HepG2 (cell line): ENCODE data around the gene ACRBP. TPM values are rescaled to one million over a fixed set of nuclear protein-coding genes. Genes with fewer than 3 reads are reported as not detected.

Source experiments
- DPF2 ChIP-seq: sonication (generic); formaldehyde crosslinking; IDR thresholded peaks from 2 replicates; pipeline ENCODE4 v1.4.0; 2020; ENCODE audit warnings: mild to moderate bottlenecking, low read depth, missing genetic modification reagents, borderline replicate concordance
- EED ChIP-seq: sonication (generic); formaldehyde crosslinking; IDR thresholded peaks from 2 replicates; pipeline ENCODE4 v1.5.0; 2020; ENCODE audit warnings: mild to moderate bottlenecking, missing genetic modification reagents
- EZH2 ChIP-seq: conservative IDR thresholded peaks from 2 replicates; pipeline ENCODE4 v1.6.1; 2012; ENCODE audit warnings: mild to moderate bottlenecking, low read depth, low read length, moderate library complexity
- GPN1 ChIP-seq: sonication (generic); formaldehyde crosslinking; IDR thresholded peaks from 2 replicates; pipeline ENCODE4 v1.5.1; 2020; ENCODE audit warnings: missing genetic modification reagents, borderline replicate concordance
- HES4 ChIP-seq: sonication (generic); formaldehyde crosslinking; IDR thresholded peaks from 2 replicates; pipeline ENCODE4 v1.9.0; 2021; ENCODE audit warnings: mild to moderate bottlenecking, missing genetic modification reagents, borderline replicate concordance
- KDM6A ChIP-seq: IDR thresholded peaks from 2 replicates; pipeline ENCODE4 v1.6.1; 2016; ENCODE audit warnings: low read depth
- MYPOP ChIP-seq: sonication (generic); formaldehyde crosslinking; IDR thresholded peaks from 2 replicates; pipeline ENCODE4 v1.8.1; 2023; ENCODE audit warnings: mild to moderate bottlenecking, moderate library complexity, missing genetic modification reagents
- NCOA2 ChIP-seq: sonication (generic); formaldehyde crosslinking; IDR thresholded peaks from 2 replicates; pipeline ENCODE4 v1.8.0; 2022; ENCODE audit warnings: inconsistent platforms
- NFATC3 ChIP-seq: sonication (generic); formaldehyde crosslinking; IDR thresholded peaks from 2 replicates; pipeline ENCODE4 v1.5.1; 2020; ENCODE audit warnings: mild to moderate bottlenecking, missing genetic modification reagents
- NR2F2 ChIP-seq: IDR thresholded peaks from 2 replicates; pipeline ENCODE4 v1.6.1; 2012; ENCODE audit warnings: low read depth, inconsistent platforms, borderline replicate concordance
- NRL ChIP-seq: sonication (generic); formaldehyde crosslinking; IDR thresholded peaks from 2 replicates; pipeline ENCODE4 v1.5.0; 2020; ENCODE audit warnings: missing genetic modification reagents, mild to moderate bottlenecking, moderate library complexity, borderline replicate concordance
- ONECUT2 ChIP-seq: sonication (generic); formaldehyde crosslinking; IDR thresholded peaks from 2 replicates; pipeline ENCODE4 v1.4.0; 2020; ENCODE audit warnings: missing genetic modification reagents
- TARDBP ChIP-seq: sonication (generic); formaldehyde crosslinking; IDR thresholded peaks from 2 replicates; pipeline ENCODE4 v1.8.0; 2022; ENCODE audit warnings: mild to moderate bottlenecking, missing genetic modification reagents
- WIZ ChIP-seq: sonication (generic); formaldehyde crosslinking; IDR thresholded peaks from 2 replicates; pipeline ENCODE4 v1.5.1; 2020; ENCODE audit warnings: mild to moderate bottlenecking, missing genetic modification reagents
- ZBTB38 ChIP-seq: sonication (generic); formaldehyde crosslinking; IDR thresholded peaks from 2 replicates; pipeline ENCODE4 v1.5.1; 2020; ENCODE audit warnings: mild to moderate bottlenecking, missing genetic modification reagents
- ZBTB46 ChIP-seq: sonication (generic); formaldehyde crosslinking; IDR thresholded peaks from 2 replicates; pipeline ENCODE4 v1.4.0; 2020; ENCODE audit warnings: mild to moderate bottlenecking, missing genetic modification reagents, borderline replicate concordance
- ZFP1 ChIP-seq: IDR thresholded peaks from 2 replicates; pipeline ENCODE4 v1.6.1; 2016
- ZHX1 ChIP-seq: sonication (generic); formaldehyde crosslinking; IDR thresholded peaks from 2 replicates; pipeline ENCODE4 v1.8.1; 2022; ENCODE audit warnings: low read depth, mild to moderate bottlenecking, missing genetic modification reagents
- ZNF20 ChIP-seq: sonication (generic); formaldehyde crosslinking; IDR thresholded peaks from 2 replicates; pipeline ENCODE4 v1.4.0; 2020; ENCODE audit warnings: mild to moderate bottlenecking, moderate library complexity, missing genetic modification reagents
- ZNF337 ChIP-seq: sonication (generic); formaldehyde crosslinking; IDR thresholded peaks from 2 replicates; pipeline ENCODE4 v1.5.1; 2020; ENCODE audit warnings: missing genetic modification reagents, low read depth, mild to moderate bottlenecking, borderline replicate concordance
- ZNF589 ChIP-seq: sonication (generic); formaldehyde crosslinking; conservative IDR thresholded peaks from 2 replicates; pipeline ENCODE4 v1.8.0; 2022; ENCODE audit warnings: mild to moderate bottlenecking, moderate library complexity, missing genetic modification reagents
- ZNF678 ChIP-seq: sonication (generic); formaldehyde crosslinking; IDR thresholded peaks from 2 replicates; pipeline ENCODE4 v1.4.0; 2020; ENCODE audit warnings: mild to moderate bottlenecking, missing genetic modification reagents
- ZSCAN12 ChIP-seq: sonication (generic); formaldehyde crosslinking; IDR thresholded peaks from 2 replicates; pipeline ENCODE4 v1.9.0; 2021; ENCODE audit warnings: mild to moderate bottlenecking, missing genetic modification reagents
- polyA plus RNA-seq, 8 experiments: library from polyadenylated mRNA; depleted of rRNA in 3 of 8; stranded (reverse) in 7 of 8; unstranded in 1 of 8; fragments of >200 nt; fragmentation: Illumina TruSeq in 4 of 8; extraction: Trizol in 4 of 8; gene quantifications; 2 replicates each; pipeline versions ENCODE4 v1.2.1 to v1.2.3, GENCODE V29; 2011 to 2016; ENCODE audit warnings: low read depth in 4 of 8, missing spikeins in 1 of 8, mixed read lengths in 1 of 8; ENCODE audit not compliant: insufficient read depth in 1 of 8
- total RNA-seq, 5 experiments: library from RNA; depleted of rRNA; stranded (reverse); fragments of >200 nt; fragmentation: Illumina TruSeq; extraction: Trizol; gene quantifications; 2 replicates each; pipeline ENCODE4 v1.2.3, GENCODE V29; 2016; ENCODE audit warnings: low read depth in 1 of 5
- TF ChIP-seq, protein P1 (sequence below): sonication (generic); formaldehyde crosslinking; IDR thresholded peaks from 2 replicates; pipeline ENCODE4 v1.4.0; 2020; ENCODE audit warnings: low read depth, mild to moderate bottlenecking, missing genetic modification reagents

The ACRBP gene
- total and polyA plus RNA-seq, 2 of the 13 experiments (the other 11 are each of a cell fraction or from before 2014, with no cell fraction given) = 0.46 TPM; not detected in 1

DNA sequence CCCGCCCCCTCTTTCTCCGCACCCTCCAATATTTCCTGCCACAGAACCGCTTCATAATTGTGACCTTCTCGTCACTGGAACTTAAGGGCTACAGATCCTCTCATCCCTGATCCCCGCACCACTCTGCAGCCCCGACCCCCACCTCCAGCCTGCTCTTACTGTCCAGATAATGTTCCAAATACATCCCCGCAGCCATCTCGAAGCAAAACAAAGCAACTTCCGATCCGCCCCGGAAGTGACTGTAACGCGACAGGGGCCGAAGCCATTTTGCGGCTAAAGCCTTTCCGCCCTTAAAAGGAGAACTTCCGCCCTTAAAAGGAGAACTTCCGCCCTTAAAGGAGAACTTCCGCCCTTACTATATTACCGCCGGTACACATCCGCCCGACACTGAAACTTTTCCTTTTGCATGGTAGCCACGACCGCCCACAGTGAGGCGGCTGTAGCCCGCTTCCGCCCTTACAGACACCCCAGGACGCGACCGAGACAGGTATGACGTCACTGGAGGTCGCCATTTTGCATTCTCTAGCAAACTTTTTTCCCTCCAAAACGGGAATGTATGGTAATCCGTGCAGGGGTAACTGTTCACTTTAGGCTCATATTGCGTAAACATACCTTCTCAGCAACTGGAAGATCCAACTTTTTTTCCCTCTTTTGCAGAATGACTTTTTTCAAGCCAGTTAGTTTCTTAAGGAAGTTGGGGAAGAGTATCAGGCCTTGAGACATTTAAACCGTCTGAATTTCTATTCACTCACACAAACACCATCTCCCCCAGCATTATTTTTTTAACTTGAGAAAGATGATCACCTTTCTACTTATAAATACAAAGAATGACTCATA, 15.9 kb upstream of the ACRBP start, which contains the start of gene ING4 (continued):
- TF ChIP-seq ONECUT2 (CRISPR knock-in tag) (no peak), ZNF337 (CRISPR knock-in tag) (no peak), NRL (peak; percentile 32; the same call in 1 of the 2 replicates), WIZ (no peak), ZBTB38 (0 out of 2 replicates have a peak, but pooled peaks have one; percentile 27), TARDBP (peak; percentile 86), NFATC3 (CRISPR knock-in tag) (0 out of 2 replicates have a peak, but pooled peaks have one; percentile 41), ZSCAN12 (CRISPR knock-in tag) (no peak), HES4 (CRISPR knock-in tag) (no peak), ZFP1 (no peak; the same call in 1 of the 2 replicates), ZBTB46 (CRISPR knock-in tag) (no peak; the same call in 1 of the 2 replicates), NCOA2 (CRISPR knock-in tag) (no peak), NR2F2 (peak; percentile 12; the same call in 1 of the 2 replicates), DPF2 (CRISPR knock-in tag) (no peak), MYPOP (CRISPR knock-in tag) (peak; percentile 59; the same call in 1 of the 2 replicates), ZNF20 (CRISPR knock-in tag) (no peak), ZNF589 (CRISPR knock-in tag) (no peak; the same call in 1 of the 2 replicates), EED (CRISPR knock-in tag) (0 out of 2 replicates have a peak, but pooled peaks have one; percentile 39), GPN1 (CRISPR knock-in tag) (no peak), ZHX1 (CRISPR knock-in tag) (peak; percentile 99), ZNF678 (CRISPR knock-in tag) (no peak), EZH2 (no peak), KDM6A (CRISPR knock-in tag) (no peak)
- TF ChIP-seq, protein P1, sequence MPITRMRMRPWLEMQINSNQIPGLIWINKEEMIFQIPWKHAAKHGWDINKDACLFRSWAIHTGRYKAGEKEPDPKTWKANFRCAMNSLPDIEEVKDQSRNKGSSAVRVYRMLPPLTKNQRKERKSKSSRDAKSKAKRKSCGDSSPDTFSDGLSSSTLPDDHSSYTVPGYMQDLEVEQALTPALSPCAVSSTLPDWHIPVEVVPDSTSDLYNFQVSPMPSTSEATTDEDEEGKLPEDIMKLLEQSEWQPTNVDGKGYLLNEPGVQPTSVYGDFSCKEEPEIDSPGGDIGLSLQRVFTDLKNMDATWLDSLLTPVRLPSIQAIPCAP = no peak
